ENCODE measurements around the gene ARHGEF33. TPM values are rescaled to one million over a fixed set of nuclear protein-coding genes. Genes with fewer than 3 reads are reported as not detected.

ARHGEF33 gene
- total and polyA plus RNA-seq, 2 of the 13 experiments (the other 11 are each of a cell fraction or from before 2014, with no cell fraction given): 0.04 TPM; not detected in 1

DNA sequence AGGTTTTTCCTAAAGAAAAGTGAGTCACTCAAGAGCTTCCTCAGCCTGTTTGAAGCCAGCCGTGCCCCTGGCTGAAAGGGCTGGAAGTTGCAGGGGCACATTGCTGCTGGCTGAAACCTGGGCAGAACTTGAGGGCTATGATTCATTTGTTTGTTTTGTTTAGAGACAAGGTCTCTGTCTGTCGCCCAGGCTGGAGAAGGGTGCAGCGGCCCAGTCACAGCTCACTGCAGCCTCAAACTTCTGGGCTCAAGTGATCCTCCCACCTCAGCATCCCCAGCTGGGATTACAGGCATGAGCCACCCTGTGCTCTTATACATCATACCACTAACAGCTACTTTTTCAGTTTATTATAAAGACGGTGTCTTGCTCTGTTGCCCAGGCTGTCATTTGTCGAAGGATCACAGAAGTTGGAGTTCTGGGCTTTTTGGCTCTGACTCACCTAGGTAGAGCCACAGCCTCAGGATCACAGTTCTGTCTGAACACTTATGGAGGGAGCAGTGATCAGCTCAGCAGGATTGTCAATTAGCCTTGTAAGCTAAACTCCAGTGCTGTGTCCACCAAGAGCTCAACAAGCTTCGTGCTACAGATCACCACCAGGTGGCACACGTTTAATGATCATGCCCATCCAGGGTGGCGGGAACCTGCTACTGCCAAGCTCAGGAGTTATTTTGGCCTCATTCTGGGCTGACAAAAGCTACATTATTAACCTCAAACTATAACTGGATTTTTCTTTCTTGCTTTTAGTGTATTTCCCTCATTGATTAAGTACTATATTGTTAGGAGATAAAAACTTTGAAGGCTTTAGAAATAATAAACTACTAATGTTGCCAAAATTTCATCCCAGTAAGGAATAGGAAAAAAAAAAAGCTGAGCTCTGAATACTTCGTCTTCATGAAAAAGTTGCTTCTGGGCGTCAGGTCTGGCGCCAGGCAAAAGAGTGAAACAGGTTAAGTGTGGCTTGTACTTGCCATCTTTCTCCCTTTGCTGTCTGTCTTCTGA lies 57.9 kb downstream of the ARHGEF33 start (continued):
- TF ChIP-seq, protein P1, sequence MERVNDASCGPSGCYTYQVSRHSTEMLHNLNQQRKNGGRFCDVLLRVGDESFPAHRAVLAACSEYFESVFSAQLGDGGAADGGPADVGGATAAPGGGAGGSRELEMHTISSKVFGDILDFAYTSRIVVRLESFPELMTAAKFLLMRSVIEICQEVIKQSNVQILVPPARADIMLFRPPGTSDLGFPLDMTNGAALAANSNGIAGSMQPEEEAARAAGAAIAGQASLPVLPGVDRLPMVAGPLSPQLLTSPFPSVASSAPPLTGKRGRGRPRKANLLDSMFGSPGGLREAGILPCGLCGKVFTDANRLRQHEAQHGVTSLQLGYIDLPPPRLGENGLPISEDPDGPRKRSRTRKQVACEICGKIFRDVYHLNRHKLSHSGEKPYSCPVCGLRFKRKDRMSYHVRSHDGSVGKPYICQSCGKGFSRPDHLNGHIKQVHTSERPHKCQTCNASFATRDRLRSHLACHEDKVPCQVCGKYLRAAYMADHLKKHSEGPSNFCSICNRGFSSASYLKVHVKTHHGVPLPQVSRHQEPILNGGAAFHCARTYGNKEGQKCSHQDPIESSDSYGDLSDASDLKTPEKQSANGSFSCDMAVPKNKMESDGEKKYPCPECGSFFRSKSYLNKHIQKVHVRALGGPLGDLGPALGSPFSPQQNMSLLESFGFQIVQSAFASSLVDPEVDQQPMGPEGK (CRISPR knock-in tag; IDR thresholded peaks at IDR 0.05): no peak
- TF ChIP-seq ZZZ3 (CRISPR knock-in tag; IDR thresholded peaks at IDR 0.05; ENCODE audit: borderline replicate concordance) (no peak), KAT8 (CRISPR knock-in tag; IDR thresholded peaks at IDR 0.05) (peak; percentile 24; the same call in 1 of the 2 replicates), CBX5 (CRISPR knock-in tag; IDR thresholded peaks at IDR 0.05; ENCODE audit: borderline replicate concordance) (no peak), ZMYM4 (CRISPR knock-in tag; IDR thresholded peaks at IDR 0.05) (peak; percentile 41; the same call in 1 of the 2 replicates), SMARCC2 (IDR thresholded peaks at IDR 0.05) (no peak), ZNF282 (IDR thresholded peaks at IDR 0.05; ENCODE audit: partially characterized antibody) (no peak), ZNF562 (CRISPR knock-in tag; IDR thresholded peaks at IDR 0.05; ENCODE audit: borderline replicate concordance) (no peak), FOXC1 (CRISPR knock-in tag; IDR thresholded peaks at IDR 0.05; ENCODE audit: borderline replicate concordance) (no peak; the same call in 1 of the 2 replicates), ZMYM3 (CRISPR knock-in tag; IDR thresholded peaks at IDR 0.05) (peak; percentile 71; the same call in 1 of the 2 replicates), ZSCAN29 (CRISPR knock-in tag; conservative IDR thresholded peaks at IDR 0.05) (no peak), ZGPAT (CRISPR knock-in tag; IDR thresholded peaks at IDR 0.05) (peak; percentile 27; the same call in 1 of the 2 replicates), ZNF766 (CRISPR knock-in tag; IDR thresholded peaks at IDR 0.05; ENCODE audit: borderline replicate concordance) (no peak), TGIF2 (CRISPR knock-in tag; IDR thresholded peaks at IDR 0.05) (peak; percentile 49; the same call in 1 of the 2 replicates), ZNF574 (CRISPR knock-in tag; IDR thresholded peaks at IDR 0.05) (peak; percentile 49; the same call in 1 of the 2 replicates), MEIS1 (CRISPR knock-in tag; IDR thresholded peaks at IDR 0.05; ENCODE audit: borderline replicate concordance) (no peak), ZNF891 (CRISPR knock-in tag; IDR thresholded peaks at IDR 0.05) (no peak), BCL6 (CRISPR knock-in tag; IDR thresholded peaks at IDR 0.05) (no peak), BATF2 (CRISPR knock-in tag; IDR thresholded peaks at IDR 0.05) (no peak), ZNF782 (CRISPR knock-in tag; IDR thresholded peaks at IDR 0.05; ENCODE audit: borderline replicate concordance) (no peak), NCOA5 (CRISPR knock-in tag; IDR thresholded peaks at IDR 0.05) (no peak), FOXP1 (IDR thresholded peaks at IDR 0.05) (no peak), FOXP1 (CRISPR knock-in tag; IDR thresholded peaks at IDR 0.05) (no peak), KLF9 (CRISPR knock-in tag; IDR thresholded peaks at IDR 0.05; ENCODE audit: low read depth) (no peak)
